LNCAP (cell line): ENCODE results near the gene WDR5.

Experiments used
- TF ChIP-seq, protein P1 (sequence below): fragments of 450-650 bp; IDR thresholded peaks from 2 replicates; pipeline ENCODE4 v1.5.1; 2017; ENCODE audit warnings: mild to moderate bottlenecking

Gene WDR5

DNA sequence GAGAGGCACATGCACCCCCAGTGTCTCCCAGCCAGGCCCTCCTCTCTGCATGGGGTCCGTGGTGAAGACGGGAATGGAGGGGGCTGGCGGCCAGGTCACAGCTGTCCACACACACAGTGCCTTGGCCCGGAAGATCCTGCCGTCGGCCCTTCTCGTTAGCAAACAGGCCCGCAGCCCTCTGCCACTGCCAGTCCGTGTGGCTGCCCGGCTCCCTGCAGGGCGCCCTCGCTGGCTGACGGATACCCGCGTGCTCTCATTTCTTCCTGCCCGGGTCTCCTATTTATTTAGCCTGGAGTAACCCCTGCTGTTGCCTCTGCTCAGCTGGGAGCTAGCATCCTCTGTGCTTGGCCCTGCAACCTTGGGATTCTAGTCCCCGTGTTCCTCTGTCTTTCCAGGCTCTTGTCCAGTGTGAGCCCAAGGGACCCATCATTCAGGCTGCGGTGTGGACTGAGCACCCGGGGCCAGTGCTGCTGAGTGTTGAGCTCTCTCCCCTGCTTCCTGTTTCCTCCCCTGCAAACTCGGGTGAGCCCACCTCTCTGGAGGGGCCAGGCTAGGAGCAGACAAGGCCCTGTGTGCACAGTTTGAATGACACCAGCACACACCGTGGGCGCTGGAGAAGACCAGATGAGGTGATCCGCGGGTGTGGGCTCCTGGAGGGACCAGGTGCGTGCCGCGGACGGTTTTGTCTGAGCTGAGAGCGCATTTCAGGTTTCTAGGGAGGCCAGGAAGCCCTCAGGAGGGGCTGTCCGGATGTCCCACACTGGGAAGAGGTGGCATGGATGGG is 43.1 kb downstream of the WDR5 start:
- TF ChIP-seq, protein P1, sequence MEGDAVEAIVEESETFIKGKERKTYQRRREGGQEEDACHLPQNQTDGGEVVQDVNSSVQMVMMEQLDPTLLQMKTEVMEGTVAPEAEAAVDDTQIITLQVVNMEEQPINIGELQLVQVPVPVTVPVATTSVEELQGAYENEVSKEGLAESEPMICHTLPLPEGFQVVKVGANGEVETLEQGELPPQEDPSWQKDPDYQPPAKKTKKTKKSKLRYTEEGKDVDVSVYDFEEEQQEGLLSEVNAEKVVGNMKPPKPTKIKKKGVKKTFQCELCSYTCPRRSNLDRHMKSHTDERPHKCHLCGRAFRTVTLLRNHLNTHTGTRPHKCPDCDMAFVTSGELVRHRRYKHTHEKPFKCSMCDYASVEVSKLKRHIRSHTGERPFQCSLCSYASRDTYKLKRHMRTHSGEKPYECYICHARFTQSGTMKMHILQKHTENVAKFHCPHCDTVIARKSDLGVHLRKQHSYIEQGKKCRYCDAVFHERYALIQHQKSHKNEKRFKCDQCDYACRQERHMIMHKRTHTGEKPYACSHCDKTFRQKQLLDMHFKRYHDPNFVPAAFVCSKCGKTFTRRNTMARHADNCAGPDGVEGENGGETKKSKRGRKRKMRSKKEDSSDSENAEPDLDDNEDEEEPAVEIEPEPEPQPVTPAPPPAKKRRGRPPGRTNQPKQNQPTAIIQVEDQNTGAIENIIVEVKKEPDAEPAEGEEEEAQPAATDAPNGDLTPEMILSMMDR: no peak

- TF ChIP-seq, protein P1: no peak
These were observed 43.7 kb downstream of the WDR5 start for GRCh38 chr9:134179595-134179917.

DNA sequence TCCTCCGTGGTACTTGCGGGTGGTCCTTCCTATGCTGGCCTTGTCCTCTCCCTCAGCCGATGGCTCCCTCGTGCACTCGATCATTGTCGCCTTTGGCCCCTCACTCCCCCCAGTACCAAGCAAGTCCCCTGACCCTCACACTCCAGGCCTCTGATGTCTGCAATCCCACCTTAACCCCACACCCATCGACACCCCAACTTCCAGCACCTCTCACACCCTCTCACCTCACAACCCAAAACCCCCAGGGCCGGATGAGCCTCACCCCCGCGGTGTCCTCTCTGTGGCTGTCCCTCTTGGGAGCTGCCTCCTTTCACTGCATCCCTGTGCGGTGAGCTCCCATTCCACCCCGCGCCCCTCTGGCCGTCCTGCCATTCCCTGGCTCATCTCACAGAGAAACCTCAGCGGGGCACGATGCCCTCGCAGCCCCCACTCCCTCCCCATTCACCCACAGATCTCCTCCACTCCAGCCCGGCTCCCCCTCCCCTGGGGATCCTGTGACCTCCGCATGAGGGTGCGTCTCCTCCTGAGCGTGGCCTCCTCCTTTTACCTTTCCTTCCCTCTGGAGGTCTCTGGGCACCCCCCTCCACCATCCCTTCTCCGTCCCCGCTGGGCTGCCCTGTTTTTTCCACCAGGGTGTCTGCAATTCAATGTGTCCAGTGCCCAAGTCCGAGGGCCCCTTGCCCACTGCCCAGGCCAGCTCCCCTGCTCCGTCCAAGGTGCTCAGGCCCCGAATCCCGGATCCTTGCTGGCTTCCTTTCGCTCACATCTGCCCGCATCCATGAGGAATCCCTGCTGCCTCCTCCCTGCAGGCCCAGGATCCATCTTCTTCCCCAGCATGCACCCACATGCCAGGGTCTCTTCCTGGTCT is 44.3 kb downstream of the WDR5 start:
- TF ChIP-seq, protein P1: no peak

- TF ChIP-seq, protein P1: no peak
These were observed 45.1 kb downstream of the WDR5 start for GRCh38 chr9:134180786-134181647.

DNA sequence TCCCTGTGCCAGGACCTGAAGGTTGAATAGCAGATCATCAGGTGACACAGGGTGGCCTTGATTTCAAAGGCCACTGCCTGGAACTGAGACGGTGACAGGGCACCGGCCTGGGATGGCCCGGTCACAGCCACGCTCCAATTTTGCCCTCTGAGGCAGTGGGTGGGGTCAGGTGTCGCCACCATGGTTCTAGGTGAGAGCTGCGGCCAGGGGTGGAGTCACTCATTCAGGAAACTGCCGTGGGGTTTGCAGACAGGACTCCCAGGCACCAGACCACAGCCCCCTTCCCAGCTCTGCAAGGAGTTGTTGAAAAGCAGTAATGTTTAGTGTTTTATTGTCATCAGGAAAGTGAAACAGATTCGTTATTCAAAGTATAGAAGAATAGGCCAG is 45.8 kb downstream of the WDR5 start:
- TF ChIP-seq, protein P1: no peak

GRCh38 chr9:134182554-134183085 is 46.7 kb downstream of the WDR5 start:
- TF ChIP-seq, protein P1: no peak

- TF ChIP-seq, protein P1: no peak
These were observed 49.7 kb downstream of the WDR5 start for GRCh38 chr9:134185536-134186011.
